PC-3 (cell line): ENCODE measurements around the gene DPF3.

Experiments
- EZH2 ChIP-seq: fragments of 300-600 bp; sonication (generic); IDR thresholded peaks from one replicate; pipeline ENCODE4 v1.6.1; 2017; ENCODE audit warnings: antibody characterized with exemption, mild to moderate bottlenecking, low read length; ENCODE audit not compliant: unreplicated experiment
- EZH2phosphoT487 ChIP-seq: fragments of 300-600 bp; sonication (generic); IDR thresholded peaks from 2 replicates; pipeline ENCODE4 v1.6.1; 2018; ENCODE audit warnings: mild to moderate bottlenecking, antibody characterized with exemption, low read length, borderline replicate concordance
- TF ChIP-seq, protein P1 (sequence below): fragments of 300-600 bp; sonication (generic); conservative IDR thresholded peaks from 2 replicates; pipeline ENCODE4 v1.5.1; 2017; ENCODE audit warnings: antibody characterized with exemption, low read depth, mild to moderate bottlenecking, low read length

DNA sequence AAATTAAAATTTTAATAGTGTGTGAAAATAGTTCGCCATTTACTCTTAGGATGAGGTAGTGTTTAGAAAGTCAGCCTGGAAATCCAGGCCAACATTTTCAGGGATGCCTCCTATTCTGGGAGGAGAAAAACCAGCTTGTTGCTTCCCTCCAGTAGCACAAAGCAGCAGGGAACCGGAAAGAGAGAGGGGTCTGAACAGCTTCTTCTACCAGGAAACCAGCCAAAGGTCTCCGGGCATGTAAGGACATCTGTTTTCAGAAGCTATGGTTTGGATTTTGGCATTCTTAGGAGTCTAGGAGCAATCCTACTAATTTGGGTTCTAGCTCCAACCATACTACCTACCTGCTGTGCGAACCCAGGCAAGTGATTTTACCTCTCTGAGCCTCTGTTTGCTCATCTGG is 85.3 kb downstream of the DPF3 start:
- TF ChIP-seq, protein P1, sequence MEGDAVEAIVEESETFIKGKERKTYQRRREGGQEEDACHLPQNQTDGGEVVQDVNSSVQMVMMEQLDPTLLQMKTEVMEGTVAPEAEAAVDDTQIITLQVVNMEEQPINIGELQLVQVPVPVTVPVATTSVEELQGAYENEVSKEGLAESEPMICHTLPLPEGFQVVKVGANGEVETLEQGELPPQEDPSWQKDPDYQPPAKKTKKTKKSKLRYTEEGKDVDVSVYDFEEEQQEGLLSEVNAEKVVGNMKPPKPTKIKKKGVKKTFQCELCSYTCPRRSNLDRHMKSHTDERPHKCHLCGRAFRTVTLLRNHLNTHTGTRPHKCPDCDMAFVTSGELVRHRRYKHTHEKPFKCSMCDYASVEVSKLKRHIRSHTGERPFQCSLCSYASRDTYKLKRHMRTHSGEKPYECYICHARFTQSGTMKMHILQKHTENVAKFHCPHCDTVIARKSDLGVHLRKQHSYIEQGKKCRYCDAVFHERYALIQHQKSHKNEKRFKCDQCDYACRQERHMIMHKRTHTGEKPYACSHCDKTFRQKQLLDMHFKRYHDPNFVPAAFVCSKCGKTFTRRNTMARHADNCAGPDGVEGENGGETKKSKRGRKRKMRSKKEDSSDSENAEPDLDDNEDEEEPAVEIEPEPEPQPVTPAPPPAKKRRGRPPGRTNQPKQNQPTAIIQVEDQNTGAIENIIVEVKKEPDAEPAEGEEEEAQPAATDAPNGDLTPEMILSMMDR = no peak
- TF ChIP-seq EZH2 = no peak
- TF ChIP-seq EZH2phosphoT487 = no peak
